ENCODE measurements around the gene RAB24. TPM values are rescaled to one million over a fixed set of nuclear protein-coding genes. Genes with fewer than 3 reads are reported as not detected.
"Not testable (repeated sequence)": the region's sequence is repeated elsewhere in the genome, so short reads cannot be mapped to it uniquely, and the experiment has no call there.

Gene RAB24
- total RNA-seq, 1 donor from 2014 or later = 42.2 TPM

DNA sequence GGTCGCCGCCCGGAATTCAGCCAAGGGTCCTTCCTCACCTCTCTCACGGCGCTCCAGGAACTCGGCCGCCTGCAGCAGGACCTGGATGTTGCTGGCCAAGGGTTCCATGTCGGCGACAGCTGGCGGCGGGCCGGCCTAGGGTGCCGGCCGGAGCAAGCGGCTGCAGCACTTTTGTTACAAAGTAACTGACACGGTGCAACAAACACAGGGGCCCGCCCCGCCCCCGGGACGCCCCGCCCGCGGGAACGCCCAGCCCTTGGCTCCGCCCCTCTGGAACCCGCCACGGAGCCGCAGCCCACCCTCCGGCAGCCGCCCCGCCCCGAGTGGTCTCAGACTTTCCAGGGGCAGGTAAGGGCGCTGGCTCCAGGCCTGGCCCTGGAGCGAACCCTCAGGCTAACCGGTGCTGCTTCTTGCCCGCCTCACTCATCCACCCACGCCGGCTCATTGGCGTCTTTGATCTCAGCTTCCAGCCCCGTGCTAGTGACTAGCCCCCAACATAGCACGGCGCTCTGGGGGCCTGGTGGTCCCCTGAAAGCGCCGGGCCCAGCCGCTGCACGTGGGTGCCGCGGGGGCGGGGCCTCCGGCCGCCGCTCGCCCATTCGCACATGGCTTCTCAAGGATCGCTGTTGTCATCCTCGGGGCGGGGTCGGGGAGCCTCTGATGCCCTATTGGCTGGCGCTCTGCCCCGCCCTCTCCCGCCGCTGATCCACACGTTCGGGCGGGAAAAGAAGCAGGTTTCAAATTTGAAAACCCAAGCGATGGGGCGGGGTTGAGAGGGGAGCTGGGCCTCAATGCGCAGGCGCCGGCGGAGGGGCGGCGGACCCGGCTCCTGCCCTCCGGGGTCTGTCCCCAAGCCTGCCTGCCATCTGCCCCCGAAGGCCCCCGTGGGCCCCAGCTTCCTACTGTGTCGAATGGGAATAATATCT, 8.5 kb upstream of the RAB24 start, which contains the start of gene MXD3:
Gene MXD3, minus strand, starts transcription at position 176 of the 926 bp plus-strand sequence. Its CDS starts 68 bp downstream, at position 108.
- intact Hi-C loops (cut with micrococcal nuclease) = loop anchor here (1.0 to 5.0 kb wide), 13 partner anchors 9 to 925 kb away; partner anchors contain the start of genes FGFR4, GRK6, HIGD2A and HNRNPAB

DNA sequence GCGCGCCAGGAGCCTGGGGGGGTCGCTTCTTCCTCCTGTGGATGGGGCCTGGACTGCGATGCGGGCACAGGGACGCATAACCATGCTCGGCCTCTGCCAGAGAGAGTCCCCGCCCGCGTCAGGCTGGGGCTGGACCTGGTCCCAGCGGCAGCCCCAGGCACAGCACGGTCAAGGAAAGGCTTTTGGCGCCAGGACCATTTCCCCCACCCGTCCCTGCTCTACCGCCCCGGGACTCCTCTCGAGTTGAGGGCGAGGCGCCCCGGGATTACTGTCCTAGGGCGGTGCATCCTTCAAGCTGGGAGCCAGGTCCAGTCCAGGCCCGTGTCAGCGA, 7.8 kb upstream of the RAB24 start:
- intact Hi-C loops (cut with micrococcal nuclease) = loop anchor here (1.0 to 5.0 kb wide), 3 partner anchors 8 to 924 kb away; partner anchors contain the start of genes HIGD2A, NOP16, PRELID1 and RAB24

DNA sequence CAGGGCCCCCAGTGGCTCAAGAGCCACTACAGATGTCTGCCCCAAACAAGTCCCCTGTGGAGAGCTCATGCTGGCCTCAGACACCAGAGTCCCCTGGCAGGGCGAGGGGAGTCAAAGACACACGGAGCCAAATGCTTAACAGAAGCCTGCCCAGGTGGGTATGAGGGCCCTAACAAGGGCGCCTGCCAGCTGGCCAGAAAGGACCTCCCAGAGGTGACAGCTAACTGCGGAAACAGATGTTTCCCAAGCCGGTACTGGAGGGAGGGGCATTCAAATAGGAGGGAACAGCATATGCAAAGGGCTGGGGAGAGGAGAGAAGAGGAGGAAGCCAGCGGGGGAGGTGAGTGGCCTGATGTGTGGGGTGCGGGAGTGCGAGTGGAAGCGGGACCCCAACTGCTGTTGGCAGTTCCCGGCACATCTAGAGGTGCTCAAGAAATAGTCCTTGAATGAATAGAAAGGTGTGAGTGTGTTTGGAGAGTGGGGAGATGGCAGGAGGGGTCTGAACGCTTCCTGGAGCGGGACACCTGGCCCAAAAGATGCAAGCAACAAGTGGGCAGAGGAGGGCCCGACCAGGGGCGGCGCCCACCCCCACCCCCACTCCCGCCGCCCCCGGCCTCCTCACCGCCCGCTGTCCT, 7.4 kb upstream of the RAB24 start:
- intact Hi-C loops (cut with micrococcal nuclease) = loop anchor here (1.0 to 5.0 kb wide), 3 partner anchors 8 to 924 kb away; partner anchors contain the start of genes HIGD2A, NOP16, PRELID1 and RAB24

DNA sequence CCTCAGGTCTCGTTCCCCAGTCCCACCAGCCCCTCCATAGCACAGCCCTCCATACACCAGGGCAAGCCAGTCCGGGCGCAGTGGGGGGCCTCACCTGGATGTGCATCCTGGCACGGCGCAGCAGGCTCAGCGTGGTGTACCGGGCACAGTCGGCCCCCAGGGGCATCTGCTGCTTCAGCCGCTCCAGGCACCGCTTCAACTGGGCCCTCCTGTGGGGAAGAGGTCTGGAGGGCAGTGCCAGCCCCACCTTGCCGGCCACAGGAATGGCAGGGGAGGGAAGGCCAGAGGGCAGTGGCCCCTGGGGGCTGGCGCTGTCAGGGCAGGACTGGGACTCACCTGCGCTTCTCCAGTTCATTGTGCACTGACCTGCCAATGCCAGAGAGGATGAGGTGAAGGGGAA, 6.8 kb upstream of the RAB24 start:
- intact Hi-C loops (cut with micrococcal nuclease) = loop anchor here (2.0 to 5.0 kb wide), 2 partner anchors 664 to 923 kb away; partner anchors contain the start of genes HIGD2A, NOP16 and TSPAN17

DNA sequence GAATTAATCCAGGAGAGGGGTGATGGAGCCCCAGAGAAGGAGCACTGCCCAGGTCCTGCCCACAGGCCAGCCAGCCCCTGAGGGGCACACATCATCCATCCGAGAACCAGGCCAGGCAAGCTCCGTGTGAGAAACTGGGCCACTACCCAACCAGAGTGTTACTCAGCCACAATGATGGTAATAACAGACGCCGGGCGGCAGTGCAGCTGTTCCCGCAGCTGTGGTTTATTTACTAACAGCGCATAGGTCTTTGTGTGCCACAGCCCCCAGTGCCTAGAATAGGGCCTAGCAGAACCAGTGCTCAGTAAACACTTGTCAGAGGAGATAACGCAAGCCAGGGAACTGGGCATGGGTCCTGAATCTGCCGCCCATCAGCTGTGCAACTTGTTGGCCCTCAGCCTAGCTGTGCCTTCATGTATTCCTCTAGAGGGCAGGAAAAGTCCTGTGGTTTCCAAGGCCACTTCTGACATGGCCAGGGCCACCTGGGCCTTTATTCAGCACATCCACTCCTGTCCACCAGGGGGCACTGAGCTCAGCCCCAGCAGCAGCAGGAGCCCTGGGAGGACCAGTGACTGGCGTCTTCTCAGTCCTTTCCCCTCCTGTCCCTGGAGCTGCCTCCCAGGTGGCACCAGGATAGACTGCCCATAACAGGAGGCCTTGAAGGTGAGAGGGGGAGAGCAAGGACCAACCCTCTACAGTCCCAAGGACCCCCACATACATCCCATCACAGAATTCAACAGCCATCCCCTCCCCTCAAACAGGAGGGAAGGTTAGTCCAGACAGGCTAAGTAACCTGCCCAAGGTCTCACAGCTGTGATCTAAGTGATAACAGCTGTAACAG, 6.1 kb upstream of the RAB24 start:
- intact Hi-C loops (cut with micrococcal nuclease) = loop anchor here (2.0 to 5.0 kb wide), 3 partner anchors 181 to 922 kb away; partner anchors contain the start of genes HIGD2A, NOP16 and TSPAN17

DNA sequence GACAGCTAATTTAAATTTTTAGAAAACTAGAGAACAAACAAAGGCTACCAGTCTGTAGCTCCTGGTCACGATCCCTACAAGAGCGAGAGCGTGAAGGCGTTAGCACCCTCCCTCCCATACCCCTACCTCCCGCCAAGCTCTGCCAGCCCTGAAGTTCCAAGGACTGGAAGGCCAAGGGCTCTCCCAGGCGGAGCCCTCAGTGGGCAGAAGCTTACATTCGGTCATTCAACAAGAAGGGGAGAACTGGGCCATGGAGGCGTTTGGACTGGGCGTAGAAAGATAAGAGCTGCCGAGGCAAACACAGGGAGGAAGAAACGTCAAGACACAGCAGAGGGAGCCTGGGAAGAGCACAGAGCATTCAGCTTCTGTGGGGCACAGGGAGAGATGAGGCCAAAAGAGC, 5.2 kb upstream of the RAB24 start:
- intact Hi-C loops (cut with micrococcal nuclease) = loop anchor here (2.0 kb wide), 1 partner anchor 180 kb away; no protein-coding TSS in a partner anchor

DNA sequence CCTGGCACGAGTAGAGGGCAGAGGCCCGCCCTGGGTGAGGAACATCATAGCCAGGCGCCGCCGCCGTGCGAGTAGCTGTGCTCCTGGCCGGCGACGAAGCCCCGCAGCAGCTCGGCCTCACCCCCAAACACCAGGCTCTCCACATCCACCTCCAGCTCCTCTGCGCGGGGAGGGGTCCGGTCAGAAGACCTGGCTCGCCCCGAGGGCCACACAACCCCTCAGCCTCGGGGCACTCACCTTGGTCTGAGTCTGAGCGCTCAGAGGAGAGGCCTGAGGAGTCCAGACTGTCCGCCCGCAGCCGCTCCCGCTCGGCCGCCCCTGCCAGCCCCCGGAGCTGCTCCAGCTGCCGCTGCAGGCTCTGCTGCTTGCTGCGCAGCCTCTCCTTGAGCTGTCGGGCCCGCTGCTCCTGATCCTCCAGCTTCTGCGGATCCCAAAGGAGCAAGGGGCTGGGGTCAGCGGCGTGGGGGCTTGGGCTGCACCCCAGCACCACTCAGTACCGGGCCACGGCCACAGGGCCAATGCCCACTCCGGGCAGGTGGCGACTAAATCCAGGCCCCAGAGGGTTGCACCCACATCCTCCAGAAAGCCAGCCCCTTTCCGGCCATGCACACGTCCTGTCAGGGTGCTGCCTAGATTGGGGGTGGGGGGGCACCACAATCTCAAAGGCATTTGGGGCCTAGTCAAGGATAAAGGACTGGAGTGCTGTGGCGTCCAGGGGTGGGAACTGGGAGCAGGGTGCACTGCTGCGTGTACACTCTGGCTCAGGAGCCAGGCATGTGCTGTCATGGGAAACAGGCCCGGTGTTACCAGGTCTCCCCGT, 4.2 kb upstream of the RAB24 start:
- intact Hi-C loops (cut with micrococcal nuclease) = loop anchor here (2.0 kb wide), 1 partner anchor 179 kb away; no protein-coding TSS in a partner anchor

DNA sequence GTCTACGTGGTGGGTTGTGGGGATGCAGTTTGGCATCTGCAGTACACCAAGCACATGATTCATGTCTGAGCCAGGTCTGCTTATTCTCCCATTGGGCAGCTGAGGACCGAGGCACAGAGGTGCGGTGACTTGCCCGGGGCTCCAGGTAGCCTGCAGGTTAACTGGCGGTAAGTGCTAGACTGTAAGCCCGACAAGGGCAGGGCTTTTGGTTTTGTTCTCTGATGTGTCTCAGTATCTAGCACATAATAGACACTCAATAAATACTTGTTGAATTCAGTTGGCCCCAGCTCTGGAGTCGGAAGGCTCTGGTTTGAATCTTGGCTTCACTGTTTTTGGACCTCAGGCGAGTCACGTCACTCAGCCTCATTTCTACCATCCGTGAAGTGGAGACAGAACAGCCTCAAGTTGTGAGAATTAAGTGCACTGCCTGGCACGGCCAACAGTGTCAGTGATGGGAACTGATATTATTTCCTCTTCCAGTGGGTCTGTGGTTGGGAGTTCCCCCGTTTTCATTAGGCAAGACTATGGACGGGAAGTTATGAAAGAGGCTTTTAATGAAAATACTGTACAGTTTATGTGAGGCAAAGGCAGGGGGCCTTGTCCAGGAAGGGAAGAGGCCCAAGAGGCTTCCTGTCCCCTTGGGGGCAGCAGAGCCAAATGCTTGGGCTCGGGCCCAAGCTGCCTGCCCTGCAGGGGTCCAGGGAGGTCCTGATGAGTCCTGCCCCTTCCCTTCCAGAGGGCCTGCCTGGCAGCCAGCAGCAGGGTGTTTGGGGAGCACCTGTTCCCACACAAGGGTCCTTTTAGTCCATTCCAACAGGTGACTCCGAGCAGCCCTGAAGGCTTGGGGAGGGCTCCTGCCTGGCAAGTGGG, 3.4 kb upstream of the RAB24 start:
- intact Hi-C loops (cut with micrococcal nuclease) = no loop called here

DNA sequence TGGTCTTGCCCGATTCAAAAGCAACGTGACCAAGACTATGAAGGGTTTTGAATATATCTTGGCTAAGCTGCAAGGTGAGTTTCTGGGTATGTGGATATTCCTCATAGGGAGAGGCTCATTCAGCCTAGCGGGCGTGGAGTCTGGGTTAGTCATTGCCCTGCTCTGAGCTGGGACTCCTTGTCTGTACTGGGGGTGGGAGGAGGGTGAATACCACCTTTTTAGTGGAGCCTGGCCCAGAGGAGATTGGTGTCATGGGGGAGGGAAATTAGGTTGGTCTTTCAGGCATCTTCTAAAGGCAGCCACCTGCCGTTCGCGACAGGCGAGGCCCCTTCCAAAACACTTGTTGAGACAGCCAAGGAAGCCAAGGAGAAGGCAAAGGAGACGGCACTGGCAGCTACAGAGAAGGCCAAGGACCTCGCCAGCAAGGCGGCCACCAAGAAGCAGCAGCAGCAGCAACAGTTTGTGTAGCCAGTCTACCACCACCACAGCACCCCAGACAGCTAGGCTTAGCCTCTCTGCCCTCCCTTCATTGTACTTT, 2.7 kb upstream of the RAB24 start:
- intact Hi-C loops (cut with micrococcal nuclease) = not testable (repeated sequence)

DNA sequence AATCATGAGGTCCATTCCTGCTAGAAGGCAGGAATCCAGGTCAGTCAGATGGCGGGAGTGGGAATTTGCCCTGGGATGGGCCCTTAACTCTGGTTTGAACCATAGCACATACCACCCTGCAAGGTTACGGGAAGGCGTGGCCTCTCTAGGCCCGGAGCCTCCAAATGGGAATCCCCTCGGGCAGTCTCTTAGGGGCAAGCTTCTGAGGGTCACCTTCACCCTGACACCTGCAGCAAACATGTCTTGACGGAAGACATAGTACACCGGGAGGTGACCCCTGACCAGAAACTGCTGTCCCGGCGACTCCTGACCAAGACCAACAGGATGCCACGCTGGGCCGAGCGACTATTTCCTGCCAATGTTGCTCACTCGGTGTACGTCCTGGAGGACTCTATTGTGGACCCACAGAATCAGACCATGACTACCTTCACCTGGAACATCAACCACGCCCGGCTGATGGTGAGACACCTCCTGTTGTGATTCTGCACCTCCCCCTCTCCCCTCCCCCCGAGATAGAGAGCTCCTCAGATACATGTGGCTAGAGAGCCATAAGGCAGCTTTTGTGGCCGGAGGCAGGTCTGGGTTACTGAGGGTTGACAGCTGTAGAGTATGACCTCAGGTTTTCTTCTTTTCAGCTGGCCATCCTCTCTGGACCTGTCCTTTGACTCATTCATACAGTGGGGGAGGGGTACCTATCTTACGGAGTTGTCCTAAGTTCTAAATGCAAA, 1.0 kb upstream of the RAB24 start:
- intact Hi-C loops (cut with micrococcal nuclease) = loop anchor here (5.0 kb wide), 2 partner anchors 248 to 942 kb away; partner anchors contain the start of genes FAM193B and KIAA1191

DNA sequence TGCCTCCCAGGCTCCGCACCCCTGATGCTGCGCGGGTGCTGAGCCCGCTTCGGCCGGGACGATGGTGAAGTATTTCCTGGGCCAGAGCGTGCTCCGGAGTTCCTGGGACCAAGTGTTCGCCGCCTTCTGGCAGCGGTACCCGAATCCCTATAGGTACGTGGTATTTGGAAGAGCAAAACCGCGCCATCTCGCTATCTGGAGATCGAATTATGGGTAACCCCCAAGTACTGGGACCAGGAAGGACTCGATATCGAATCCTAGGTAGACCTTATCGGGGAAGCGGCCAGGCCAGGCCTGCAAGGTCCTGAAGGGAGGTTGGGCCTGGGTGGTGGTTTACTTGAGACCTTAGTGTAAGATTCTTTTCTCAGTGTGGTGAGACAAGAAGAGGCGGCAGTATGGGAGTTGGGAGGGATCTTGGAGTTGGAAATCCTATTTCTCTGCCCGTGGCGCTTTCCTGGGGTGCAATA, 439 bp upstream of the RAB24 start:
- intact Hi-C loops (cut with micrococcal nuclease) = loop anchor here (1.0 to 5.0 kb wide), 7 partner anchors 7 to 942 kb away; partner anchors contain the start of genes FAM193B, GRK6, KIAA1191 and LMAN2

DNA sequence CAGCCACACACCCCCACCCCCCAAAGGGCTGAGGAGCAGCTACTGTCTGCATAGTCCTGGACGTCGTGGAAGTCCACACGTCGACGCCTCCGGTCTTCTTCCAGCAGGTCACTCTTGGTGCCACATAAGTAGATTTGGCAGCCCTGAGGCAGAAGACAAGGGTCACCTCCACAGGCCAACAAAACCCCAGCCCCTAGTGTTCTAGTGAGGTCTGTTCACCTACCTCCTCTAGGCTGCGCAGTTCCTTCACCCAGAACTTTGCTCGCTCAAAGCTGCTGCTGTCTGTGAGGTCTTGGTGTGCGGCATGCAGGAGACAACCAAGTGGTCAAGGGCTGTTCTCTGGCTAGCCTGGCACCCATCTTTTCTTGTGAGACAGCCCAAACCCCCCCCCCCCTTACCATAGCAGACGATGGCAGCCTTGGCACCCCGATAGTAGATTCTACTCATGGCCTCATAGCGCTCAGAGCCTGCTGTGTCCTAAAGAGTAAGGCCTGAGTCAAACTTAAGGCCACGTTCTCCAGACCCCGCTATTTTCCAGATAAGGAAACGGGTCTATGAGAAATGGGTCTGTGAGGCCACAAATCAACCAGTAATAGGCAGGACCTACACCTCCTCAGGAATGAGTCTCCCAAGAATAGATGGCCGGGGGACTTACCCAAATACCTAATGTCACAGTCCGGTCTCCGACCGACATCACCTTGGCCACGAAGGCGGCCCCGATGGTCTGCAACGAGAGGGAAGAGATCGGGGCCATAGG, 987 bp downstream of the RAB24 start:
- intact Hi-C loops (cut with micrococcal nuclease) = loop anchor here (1.0 to 5.0 kb wide), 7 partner anchors 9 to 940 kb away; partner anchors contain the start of genes FAM193B, GRK6, KIAA1191 and LMAN2

DNA sequence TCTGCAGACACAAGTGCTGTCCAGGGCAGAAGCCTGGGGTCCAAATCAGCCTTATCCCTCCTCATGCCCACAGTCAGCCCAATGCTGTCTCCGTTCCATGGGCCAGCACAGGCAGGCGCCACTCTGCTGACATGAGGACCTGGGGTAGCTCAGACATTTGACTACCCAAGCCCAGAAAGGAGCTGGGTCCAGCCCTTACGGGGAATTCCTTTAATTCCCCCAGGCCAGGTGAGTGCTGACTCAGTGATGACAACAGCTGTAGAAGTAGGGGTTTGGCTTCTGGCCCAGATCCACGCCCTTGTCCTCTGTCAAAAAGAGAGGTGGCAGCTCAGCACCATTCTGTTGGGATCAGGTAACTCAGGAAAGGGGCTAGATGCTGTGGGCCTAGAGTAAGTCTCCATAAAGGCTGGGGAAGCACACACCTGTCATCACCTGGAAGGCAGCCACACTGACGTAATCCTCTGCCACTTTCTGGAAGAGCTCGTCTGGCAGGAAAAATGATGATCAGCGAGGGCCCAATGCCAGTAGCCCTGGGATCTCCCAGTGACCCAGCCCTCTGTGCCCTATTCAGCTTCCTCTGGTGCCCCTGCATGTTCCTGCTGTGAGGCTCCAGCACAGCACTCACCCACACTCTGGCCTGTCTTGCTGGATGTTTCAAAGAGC, 1.9 kb downstream of the RAB24 start:
- intact Hi-C loops (cut with micrococcal nuclease) = loop anchor here (2.0 to 5.0 kb wide), 7 partner anchors 125 to 939 kb away; partner anchors contain the start of genes FAM193B, GRK6, KIAA1191 and RNF44

DNA sequence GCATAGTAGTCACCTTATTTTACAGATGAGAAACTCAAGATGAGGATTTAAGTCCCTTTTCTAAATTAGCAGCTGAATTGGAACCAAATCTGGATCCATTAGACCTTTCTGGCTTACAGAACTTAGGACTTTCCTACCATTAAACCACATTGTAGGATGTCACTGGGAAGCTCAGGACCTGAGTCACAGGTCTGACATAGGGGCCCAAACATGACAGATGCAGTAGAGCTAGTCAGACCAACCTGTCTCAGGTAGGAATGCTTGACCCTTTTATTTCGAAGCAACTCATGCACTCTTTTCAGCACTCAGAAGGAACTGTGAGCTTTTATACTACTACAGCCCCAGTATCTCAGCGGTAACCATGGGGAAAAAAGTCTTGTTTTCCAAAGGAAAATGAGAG, 2.6 kb downstream of the RAB24 start:
- intact Hi-C loops (cut with micrococcal nuclease) = loop anchor here (1.0 to 5.0 kb wide), 6 partner anchors 166 to 939 kb away; partner anchors contain the start of genes FAM193B, KIAA1191, RNF44 and ZNF346

DNA sequence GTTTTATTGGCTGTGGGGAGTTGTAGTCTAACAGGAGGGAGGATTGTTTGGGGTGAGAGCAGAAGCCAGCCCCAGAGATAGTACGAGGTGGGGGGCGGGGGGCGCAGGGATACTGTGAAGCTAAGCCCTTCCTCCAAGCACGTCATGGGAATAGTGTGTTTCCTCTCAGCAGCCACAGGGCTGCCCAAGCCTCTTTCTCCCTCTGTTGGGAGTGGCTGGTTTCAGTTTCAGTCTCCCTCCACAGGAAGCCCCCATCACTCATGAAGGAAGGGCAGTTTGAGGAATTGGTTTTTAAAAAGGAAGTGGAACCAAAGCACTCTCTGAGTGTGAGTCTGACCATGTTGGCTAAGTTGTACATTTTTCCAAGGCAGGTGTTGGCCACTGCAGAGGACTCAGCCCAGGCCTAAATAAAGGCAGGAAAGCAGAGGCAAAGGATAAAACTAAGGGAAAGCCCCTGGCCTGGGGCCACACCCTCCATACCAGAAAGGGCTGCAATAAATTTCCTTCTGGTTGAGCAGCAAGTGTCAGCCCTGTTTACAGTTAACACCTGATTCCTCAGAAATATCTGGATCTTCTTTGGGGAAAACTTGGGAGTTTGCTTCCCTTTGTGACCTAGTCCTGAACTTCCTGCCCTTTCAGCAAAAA, 3.2 kb downstream of the RAB24 start:
- intact Hi-C loops (cut with micrococcal nuclease) = loop anchor here (1.0 to 5.0 kb wide), 6 partner anchors 166 to 938 kb away; partner anchors contain the start of genes FAM193B, KIAA1191, RNF44 and ZNF346
